Stomach (tissue), 4 donors: ENCODE results near the gene CTSC.

Experiments used
- EP300 ChIP-seq: sonication (generic); formaldehyde crosslinking; IDR thresholded peaks from one replicate; pipeline ENCODE4 v1.6.1; 2017; ENCODE audit warnings: antibody characterized with exemption
- POLR2A ChIP-seq, 4 donors: fragments of 450-650 bp; IDR thresholded peaks; one replicate each; pipeline ENCODE4 v1.6.1; 2016; ENCODE audit warnings: antibody characterized with exemption in 4 of 4, control low read depth in 2 of 4, mild to moderate bottlenecking in 1 of 4, moderate library complexity in 1 of 4
- POLR2AphosphoS5 ChIP-seq, 3 donors: sonication (generic); formaldehyde crosslinking; IDR thresholded peaks; one replicate each; pipeline ENCODE4 v1.6.1; 2016; ENCODE audit warnings: antibody characterized with exemption in 3 of 3
- TF ChIP-seq, protein P1 (sequence below), 7 experiments: fragments of 450-650 bp in 4 of 7; fragments of 200-600 bp in 3 of 7; sonication (generic) in 3 of 7; IDR thresholded peaks; one replicate each; pipeline ENCODE4 v1.5.1; 2016 to 2019; ENCODE audit warnings: antibody characterized with exemption in 7 of 7, control low read depth in 2 of 7, mild to moderate bottlenecking in 1 of 7

DNA sequence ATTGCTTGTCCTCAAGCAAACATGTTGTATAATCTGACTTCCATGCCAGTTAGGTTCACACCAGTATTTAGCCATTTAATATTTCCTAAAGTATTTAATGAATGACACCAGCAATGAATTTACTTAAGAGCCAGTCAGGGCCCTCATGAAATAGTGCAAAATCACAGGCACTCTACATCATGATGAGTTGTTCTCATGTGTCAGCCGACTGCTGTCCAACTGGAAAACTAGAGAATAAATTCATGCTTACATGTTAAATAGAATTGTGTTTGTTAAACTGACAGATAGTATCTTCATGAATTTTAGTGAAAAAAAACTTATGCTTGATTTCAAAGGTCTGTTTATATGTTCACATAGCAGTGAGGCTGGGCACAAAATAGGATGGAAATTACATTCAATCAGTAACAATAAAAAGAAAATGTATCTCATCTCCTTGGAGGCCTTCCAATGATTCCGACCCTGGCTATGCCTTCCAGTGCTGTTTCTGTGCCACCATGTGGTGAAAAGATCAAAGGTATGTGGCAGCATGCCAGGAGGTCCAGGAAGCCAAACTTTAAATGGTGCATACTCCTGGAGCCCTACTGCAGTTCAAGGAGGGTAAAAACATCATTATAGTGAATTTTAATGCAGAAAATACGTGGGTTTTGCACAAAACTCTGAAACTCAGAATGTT is 45.2 kb downstream of the CTSC start:
- TF ChIP-seq, protein P1, sequence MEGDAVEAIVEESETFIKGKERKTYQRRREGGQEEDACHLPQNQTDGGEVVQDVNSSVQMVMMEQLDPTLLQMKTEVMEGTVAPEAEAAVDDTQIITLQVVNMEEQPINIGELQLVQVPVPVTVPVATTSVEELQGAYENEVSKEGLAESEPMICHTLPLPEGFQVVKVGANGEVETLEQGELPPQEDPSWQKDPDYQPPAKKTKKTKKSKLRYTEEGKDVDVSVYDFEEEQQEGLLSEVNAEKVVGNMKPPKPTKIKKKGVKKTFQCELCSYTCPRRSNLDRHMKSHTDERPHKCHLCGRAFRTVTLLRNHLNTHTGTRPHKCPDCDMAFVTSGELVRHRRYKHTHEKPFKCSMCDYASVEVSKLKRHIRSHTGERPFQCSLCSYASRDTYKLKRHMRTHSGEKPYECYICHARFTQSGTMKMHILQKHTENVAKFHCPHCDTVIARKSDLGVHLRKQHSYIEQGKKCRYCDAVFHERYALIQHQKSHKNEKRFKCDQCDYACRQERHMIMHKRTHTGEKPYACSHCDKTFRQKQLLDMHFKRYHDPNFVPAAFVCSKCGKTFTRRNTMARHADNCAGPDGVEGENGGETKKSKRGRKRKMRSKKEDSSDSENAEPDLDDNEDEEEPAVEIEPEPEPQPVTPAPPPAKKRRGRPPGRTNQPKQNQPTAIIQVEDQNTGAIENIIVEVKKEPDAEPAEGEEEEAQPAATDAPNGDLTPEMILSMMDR (IDR thresholded peaks at IDR 0.05) = no peak
- no peak for TF ChIP-seq POLR2AphosphoS5 (IDR thresholded peaks at IDR 0.05)
- no peak for TF ChIP-seq POLR2A (IDR thresholded peaks at IDR 0.05)
- no peak for TF ChIP-seq EP300
